Stimulated activated naive CD4-positive, alpha-beta T cell treated with Interleukin-2 at 50 U/mL for 16 hours (primary cell): Measurements from ENCODE around the gene TOX3.

Source experiments
- DNase-seq: peaks from one replicate; lab custom pipeline; 2025; lab: John Stamatoyannopoulos, UW

The TOX3 gene

GRCh38 chr16:52492789-52493357 lies 54.1 kb downstream of the TOX3 start:
- DNase-seq, result no peak

DNA sequence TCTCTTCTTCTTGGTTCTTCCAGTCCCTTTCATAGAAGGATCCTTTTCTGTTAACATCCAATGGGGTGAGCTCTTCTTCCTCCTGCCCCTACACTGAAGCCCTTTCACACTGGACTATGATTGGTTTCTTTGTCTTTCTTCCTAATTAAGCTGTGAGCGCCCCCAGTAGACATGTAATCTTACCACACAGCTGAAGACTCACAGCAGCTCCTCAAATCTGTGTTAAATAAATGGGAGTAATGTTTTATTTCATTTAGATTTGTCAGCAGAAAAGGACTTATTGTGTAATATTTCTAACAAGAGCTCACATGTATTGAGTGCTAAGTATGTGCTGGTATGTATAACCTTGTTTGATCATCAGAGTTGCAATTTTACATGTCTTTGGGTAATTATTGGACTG lies 55.7 kb downstream of the TOX3 start:
- no peak for DNase-seq

DNA sequence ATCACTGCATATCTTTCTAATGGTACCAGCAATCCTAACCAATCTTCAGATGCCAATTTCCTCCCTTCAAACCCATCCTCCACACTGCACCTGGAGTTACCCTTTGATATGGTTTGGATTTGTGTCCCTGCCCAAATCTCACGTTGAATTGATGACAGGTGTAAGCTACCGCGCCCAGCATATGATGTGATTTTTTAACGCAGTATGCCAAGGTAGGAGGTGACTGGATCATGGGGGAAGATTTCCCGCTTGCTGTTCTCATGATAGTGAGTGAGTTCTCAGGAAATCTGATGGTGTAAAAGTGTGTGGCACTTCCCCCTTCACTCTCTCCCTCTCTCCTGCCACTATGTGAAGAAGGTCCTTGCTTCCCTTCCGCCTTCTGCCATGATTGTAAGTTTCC lies 57.0 kb downstream of the TOX3 start:
- DNase-seq, result no peak

DNA sequence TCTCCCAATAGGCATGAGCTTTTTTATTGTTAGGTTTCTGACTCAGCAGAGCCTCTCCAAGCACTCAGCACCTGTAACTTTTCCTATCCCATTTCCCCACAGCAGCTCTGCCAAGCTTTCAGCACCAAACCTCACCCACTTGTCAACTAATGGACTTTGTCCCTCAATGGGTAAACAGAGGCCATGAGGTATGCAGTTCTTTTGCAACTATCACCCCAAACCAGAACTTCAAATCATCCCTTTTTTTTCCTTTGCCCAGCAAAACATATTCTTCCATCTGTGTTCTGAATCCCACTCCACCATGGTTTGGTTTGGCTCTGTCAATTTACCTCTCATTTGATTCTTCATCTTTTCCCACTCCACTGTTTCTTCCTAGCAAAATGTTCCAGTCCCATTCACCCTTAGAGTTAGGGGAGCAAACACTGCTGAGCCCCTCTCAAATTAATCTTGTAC lies 58.1 kb downstream of the TOX3 start:
- DNase-seq, result no peak

DNA sequence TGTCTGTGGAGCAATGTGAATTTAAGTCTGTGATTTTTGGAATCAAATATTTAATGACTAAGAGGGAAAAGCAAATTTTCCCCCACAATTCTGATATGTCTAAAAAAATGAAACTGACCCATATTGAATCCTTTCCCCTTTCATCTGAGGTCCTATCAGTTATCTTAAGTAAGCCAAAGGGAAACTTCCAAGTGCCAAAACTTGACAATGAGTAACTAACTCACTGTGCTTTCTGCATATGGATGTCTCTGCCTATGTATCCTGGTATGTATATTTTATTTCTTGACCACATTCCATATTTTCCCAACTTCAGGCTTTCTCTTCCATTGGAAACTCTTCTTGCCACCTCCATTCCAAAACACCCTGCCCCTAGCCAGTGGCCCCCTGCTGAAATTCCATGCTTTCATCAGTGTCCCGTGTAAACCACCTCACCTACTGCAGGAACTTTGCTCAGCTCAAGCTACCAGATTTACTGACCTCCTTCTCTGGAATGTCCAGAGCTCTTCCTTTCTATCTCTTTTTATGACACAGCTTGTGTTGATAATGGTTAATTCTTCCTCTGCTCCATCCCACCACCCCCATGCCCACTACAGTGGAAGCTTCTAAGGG lies 59.0 kb downstream of the TOX3 start:
- DNase-seq, result no peak

- DNase-seq, result no peak
Measured at GRCh38 chr16:52480237-52480636, 66.7 kb downstream of the TOX3 start.

GRCh38 chr16:52476111-52476510 lies 70.8 kb downstream of the TOX3 start:
- no peak for DNase-seq

DNA sequence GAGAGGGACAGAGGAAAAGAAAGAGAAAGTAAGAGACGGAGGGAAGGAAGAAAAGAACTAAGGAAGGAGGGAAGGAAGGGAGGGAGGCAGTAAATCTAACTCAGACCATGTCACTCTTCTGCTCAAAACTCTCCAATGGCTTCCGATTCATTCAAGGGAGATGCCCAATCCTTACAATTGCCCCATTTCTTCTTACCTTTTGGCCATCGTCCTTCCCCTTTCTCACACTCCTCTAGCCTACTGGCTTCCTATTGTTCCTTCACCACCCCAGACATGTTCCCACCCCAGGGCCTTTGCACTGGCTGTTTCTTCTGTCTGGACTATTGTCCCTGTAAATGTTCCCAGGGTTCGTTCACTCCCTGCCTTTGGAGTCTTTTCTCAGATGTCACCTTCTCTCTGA lies 72.3 kb downstream of the TOX3 start:
- no peak for DNase-seq

DNA sequence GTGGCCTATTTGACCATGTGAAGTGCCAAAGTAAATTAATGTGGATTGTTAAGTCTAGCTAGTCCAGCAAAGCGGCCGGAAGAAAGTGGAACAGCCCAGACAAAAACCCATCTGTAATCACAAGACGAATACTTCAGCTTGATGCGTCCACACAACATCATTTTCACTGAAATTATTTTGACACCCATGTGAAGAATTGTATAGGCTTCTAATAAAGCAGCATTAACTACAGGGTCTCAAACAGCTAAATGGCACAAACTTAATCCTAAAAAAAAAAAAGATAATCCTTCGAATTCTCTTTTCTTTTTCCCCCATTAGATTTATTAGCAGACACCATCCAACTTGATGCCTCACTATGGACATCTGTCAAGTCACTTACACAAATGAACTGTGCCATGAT lies 73.8 kb downstream of the TOX3 start:
- no peak for DNase-seq

GRCh38 chr16:52471650-52472370 lies 75.1 kb downstream of the TOX3 start:
- no peak for DNase-seq

GRCh38 chr16:52470585-52470984 lies 76.4 kb downstream of the TOX3 start:
- no peak for DNase-seq

GRCh38 chr16:52469775-52470174 lies 77.2 kb downstream of the TOX3 start:
- DNase-seq, result no peak

GRCh38 chr16:52469091-52469490 lies 77.9 kb downstream of the TOX3 start:
- no peak for DNase-seq

DNA sequence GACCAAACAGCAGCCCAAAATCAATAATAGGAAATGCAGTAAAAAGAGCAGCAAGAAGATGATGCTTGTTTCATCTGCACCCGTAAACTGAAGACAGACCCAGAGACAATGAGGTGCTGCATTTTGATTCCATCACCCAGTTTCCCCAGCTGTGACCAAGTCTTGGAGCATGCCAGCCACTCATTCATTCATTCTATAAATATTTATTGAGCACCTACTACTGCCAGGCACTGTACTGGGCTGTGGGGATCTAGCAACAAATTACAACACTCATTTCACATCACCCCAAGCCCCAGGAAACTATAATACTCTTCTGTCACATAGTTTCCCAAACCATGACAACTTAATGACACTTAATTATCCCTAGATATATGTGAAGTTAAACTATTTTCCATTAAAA lies 79.2 kb downstream of the TOX3 start:
- DNase-seq, result no peak

- no peak for DNase-seq
Measured at GRCh38 chr16:52466994-52467393, 79.9 kb downstream of the TOX3 start.

DNA sequence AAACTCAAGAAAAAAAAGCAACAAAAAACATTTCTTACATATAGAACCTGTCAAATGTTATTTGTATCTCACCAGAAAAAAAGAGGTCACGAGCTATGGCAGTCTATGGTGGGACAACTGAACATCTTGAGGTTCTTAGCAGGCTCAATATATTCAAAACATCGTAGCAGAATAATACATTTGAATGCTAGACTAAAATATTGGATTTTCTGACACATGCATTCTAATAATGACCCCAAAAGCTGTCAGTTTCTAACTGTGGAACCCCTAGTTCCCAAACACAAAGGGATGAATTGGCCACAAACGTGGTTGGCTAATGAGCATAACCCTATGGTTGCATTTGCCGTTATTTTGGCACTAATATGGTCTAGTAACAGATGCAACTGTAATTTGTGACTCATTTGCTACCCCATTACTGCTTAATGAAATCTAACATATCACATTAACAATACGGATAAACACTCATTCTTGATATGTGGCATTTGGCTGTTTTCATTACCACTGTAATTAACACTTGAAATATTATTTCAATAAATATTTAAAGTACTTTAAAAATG lies 81.2 kb downstream of the TOX3 start:
- DNase-seq, result no peak

- no peak for DNase-seq
Measured at GRCh38 chr16:52463904-52464303, 83.0 kb downstream of the TOX3 start.

GRCh38 chr16:52462816-52463215 lies 84.1 kb downstream of the TOX3 start:
- DNase-seq, result no peak

DNA sequence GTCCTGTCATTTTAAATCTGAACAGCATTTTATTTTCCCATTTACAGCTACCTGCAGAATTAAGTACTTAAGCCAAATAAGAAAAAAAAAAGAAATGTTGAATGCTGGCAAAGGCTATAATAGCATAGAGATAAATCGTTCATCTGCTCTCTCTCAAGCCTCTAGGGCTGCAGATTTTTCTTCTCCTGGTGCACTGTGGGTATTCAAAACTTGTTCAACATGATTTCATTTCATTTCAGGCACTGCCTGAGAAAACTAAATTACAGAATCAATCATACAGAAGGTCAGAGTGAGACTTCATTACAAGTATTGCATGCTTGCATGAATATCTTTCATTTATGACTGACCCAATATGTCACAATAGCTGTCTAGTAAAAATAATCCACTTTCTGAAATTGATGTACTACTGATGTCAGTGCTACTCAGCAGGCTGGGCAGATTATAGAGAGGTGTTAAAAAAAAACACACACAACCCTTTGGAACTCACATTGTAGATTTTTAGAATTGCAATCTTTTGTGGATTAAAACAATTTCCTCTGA lies 86.2 kb downstream of the TOX3 start:
- DNase-seq, result no peak

DNA sequence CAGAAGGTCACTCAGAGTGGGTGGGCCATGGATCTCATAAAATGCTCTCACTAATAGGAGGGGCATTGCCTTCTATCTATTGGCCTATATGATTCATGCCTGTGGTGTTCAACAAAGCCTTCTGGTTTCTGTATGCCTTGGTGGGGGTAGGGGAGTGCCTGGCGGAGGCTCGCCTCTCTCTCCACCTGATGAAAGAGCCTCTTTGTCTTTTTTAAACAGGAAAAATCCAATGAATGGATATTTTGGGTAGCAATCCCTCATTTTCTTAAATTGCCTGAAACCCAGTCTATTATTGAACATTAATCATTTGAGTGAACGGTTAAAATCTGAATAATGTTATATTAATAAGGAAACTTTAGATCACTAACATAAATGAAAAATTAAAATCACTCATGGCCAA lies 90.6 kb downstream of the TOX3 start:
- DNase-seq, result no peak

DNA sequence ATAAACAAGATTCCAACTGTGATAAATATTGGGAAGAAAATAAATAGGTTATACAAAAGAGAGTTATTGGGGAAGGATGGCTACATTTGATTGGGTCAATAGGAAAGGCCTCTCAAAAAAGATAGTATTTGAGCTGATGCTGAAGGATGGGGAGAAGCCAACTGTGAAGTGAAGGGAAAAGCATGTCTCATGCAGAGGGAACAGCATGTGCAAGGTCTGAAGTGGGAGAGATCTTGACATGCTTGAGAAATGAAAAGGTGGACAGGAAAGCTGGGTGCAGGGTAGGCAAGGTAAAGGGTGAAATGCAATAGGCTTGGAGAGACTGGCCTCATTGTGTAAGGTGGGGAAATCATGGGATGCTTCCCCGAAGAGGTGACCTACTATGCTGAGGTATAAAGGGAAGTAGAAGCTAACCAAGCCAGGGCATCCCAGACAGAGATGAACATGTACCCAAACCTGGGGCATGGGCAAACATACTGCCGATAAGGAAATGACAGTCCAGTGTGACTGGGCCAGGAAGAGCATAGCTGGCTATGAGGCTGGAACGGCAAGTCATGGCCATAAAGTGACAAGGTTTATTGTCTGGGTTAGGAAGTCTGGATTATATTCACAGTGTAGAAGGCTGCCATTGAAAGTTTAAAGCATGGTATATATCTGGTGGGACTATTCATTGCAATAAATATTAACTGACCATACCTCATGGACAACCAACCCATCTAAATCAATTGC lies 91.2 kb downstream of the TOX3 start:
- no peak for DNase-seq

- no peak for DNase-seq
Measured at GRCh38 chr16:52453644-52454043, 93.3 kb downstream of the TOX3 start.
